Fibroblast of skin of back (primary cell): Measurements from ENCODE around the gene CTSL.
A peak's percentile ranks its signal among the peaks of the same experiment; 100 is the strongest.

Experiments used
- DNase-seq: peaks from one replicate; pipeline ENCODE4 v3.0.0-alpha.2; 2013

Gene CTSL

DNA sequence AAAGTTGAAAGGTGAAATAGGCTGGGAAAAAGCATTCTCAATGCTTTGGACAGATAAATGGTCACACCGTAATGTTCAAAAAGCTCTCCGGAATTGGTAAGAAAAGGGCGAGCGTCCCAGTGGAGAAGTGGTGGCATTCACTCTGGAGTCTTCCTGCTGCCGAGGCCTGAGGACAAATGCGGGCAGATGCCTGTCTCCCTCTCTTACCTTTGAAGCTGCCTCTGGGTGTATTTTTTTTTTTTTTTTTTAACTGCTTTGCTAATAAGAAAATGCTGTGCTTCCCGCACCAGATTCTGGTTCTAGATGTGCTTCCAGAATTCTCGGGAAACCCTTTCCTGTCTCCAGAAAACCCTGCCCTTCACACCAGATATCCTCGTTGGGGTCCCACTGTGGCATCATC lies 24.4 kb upstream of the CTSL start:
- no peak for DNase-seq

DNA sequence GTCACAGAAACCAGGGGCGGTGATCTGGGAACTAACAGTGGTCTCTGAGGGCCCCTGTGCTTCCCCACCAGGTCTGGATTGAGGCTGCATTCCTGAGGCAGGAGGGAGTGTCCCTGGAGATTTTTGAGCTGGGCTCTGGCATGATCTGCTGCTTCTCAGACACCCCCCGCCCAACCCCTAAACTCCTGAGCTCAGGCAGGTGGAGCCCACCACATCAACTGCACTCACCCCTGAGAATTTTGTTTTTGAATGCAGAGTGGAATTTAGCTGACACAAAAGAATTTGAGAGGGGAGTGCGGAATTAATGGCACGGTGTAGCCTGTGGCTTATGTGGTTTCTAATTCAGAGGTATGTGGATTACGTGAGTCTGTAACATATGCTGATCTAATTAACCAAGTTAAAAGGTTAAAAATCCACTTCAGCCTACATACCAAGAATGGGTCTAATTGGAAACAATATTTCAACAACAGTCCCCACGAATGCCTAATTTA lies 23.9 kb upstream of the CTSL start:
- DNase-seq = peak; percentile 18

DNA sequence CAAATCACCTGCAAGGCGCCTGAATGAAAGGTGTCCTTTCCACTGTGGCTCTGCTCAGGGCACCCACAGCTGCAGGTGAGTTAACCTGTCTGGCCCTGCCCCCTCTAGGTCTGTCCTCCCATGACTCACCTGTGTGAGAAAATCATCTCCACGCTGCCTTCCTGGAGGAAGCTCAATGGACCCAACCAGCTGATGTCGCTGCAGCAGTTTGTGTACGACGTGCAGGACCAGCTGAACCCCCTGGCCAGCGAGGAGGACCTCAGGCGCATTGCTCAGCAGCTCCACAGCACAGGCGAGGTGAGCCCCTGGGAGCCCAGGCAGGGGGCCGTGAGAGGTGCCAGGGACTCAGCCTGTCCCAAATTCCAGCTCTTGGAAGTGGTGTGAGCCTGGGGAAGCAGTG lies 23.0 kb upstream of the CTSL start:
- no peak for DNase-seq

DNA sequence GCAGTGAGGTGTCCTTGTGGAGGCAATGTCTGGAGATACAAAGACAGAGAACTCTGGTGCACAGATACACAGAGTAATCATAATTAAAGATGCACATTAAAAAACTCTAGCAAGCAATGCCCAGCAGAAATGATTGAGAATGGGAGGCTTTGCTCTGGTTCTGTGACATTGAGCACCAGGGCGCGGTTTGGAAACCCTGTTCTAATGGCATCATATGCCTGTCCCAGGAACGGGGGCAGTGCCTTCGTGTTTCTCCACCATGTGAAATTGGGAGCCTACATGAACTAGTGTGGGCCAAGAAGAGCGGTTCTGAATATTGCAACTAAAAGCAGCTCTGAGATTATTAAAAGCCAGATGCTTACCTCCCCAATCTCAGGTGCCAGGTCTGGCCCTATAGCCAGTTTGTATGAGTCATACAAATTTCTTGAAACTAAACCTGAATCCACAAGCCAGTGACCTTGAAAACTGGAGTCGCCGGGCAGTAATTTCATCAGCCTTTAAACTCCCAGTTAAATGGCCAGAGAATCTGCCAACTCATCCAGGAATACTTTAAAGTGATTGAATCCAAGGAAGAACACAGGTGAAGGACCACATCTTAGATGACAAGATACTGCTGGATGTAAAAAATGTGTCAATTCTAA lies 22.2 kb upstream of the CTSL start:
- no peak for DNase-seq

DNA sequence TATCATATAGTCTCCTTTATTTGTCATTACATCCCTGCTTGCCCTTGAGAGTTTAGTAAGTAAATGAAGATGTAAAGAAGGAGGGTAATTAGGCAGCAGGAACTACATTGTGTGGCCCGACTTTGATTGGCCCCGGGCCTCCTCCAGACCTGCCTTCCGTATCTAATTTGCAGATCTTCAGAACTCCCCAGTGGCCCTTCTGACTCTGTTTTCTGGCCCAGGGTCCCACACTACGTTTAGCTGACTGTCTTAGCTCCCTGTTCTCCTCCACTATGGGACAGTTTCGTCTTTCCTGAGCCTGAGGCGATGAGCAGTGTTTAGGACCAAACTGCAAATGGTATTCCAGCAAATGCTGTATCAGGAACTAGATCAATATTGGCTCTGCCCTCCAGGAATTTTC lies 21.6 kb upstream of the CTSL start:
- DNase-seq = no peak

DNA sequence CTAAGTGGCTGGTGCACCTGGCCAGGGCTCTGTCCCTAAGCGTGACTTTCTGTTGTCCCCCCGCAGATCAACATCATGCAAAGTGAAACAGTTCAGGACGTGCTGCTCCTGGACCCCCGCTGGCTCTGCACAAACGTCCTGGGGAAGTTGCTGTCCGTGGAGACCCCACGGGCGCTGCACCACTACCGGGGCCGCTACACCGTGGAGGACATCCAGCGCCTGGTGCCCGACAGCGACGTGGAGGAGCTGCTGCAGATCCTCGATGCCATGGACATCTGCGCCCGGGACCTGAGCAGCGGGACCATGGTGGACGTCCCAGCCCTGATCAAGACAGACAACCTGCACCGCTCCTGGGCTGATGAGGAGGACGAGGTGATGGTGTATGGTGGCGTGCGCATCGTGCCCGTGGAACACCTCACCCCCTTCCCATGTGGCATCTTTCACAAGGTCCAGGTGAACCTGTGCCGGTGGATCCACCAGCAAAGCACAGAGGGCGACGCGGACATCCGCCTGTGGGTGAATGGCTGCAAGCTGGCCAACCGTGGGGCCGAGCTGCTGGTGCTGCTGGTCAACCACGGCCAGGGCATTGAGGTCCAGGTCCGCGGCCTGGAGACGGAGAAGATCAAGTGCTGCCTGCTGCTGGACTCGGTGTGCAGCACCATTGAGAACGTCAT lies 19.7 kb upstream of the CTSL start:
- no peak for DNase-seq

DNA sequence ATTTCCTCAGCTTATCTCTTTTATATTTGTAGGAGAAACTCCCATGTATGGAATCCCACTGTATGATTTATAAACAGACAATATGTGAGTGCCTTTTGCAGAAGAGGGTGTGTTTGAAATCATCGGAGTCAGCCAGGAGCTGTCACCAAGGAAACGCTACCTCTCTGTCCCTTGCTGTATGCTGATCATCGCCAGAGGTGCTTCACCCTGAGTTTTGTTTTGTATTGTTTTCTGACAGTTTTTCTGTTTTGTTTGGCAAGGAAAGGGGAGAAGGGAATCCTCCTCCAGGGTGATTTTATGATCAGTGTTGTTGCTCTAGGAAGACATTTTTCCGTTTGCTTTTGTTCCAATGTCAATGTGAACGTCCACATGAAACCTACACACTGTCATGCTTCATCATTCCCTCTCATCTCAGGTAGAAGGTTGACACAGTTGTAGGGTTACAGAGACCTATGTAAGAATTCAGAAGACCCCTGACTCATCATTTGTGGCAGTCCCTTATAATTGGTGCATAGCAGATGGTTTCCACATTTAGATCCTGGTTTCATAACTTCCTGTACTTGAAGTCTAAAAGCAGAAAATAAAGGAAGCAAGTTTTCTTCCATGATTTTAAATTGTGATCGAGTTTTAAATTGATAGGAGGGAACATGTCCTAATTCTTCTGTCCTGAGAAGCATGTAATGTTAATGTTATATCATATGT lies 18.0 kb upstream of the CTSL start:
- no peak for DNase-seq

DNA sequence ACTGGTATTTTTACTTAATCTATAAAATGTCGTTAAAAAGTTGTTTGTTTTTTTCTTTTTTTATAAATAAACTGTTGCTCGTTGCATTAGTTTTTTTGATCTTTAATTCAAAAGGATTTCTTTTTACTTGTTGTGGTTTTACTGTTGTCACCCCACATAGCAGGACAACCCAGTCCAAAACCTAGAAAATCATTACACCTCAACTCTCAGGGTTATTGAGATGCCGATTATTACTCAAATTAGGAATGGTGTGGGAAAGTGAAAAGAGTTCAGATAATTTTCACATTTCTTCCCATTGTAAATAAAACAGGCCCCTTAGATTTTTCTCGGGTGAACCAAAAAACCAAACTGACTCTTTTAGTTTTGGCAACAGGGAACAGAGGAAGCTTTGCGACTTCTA lies 17.4 kb upstream of the CTSL start:
- no peak for DNase-seq

DNA sequence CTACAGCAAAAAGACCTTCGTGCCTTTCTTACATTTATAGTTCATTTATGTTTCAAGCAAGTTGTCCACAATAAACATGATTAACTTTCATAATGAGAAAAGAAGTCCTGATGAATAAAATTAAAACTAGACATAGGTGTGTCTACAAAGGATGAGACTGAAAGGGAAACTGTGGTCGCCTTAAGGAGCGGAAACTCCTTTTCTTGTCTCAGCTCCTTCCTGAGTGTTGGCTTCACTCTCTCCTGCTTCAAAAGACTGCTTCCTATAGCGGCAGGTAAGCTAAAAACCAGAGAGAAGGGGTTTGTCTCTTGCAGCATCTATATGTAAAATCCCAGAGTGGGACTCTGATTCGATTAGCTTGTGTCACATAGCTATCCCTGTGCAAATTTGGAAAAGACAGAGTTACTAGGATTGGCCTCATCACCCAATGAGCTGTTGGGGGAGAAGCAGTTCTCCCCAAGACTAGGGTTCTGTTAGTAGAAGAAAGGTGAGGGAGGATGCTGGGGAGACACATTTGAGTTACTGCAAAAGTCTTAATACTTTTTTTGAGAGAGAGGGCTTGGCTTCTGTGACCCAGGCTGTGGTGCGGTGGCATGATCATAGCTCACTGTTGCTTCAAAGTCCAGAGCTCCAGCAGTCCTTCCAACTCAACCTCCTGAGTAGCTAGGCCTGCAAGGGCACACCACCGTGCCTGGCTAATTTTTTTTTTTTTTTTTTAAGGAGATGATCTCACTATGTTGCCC lies 16.8 kb upstream of the CTSL start:
- DNase-seq = no peak

DNA sequence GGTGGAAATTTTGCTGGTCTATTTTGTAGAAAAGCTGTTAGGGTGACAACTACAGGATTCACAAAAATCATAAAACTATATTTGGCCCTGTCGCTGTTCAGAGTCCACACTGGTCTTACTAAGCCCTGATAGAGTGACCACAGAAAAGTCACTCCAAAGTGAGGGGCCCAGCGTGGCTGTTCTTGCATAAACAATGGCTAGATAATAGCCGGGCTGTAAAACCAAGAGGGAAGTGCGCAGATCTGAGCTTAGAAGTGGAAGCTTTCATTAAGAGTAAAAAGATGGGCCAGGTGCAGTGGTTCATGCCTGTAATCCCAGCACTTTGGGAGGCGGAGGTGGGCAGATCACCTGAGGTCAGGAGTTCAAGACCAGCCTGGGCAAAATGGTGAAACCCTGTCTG lies 15.5 kb upstream of the CTSL start:
- no peak for DNase-seq

DNA sequence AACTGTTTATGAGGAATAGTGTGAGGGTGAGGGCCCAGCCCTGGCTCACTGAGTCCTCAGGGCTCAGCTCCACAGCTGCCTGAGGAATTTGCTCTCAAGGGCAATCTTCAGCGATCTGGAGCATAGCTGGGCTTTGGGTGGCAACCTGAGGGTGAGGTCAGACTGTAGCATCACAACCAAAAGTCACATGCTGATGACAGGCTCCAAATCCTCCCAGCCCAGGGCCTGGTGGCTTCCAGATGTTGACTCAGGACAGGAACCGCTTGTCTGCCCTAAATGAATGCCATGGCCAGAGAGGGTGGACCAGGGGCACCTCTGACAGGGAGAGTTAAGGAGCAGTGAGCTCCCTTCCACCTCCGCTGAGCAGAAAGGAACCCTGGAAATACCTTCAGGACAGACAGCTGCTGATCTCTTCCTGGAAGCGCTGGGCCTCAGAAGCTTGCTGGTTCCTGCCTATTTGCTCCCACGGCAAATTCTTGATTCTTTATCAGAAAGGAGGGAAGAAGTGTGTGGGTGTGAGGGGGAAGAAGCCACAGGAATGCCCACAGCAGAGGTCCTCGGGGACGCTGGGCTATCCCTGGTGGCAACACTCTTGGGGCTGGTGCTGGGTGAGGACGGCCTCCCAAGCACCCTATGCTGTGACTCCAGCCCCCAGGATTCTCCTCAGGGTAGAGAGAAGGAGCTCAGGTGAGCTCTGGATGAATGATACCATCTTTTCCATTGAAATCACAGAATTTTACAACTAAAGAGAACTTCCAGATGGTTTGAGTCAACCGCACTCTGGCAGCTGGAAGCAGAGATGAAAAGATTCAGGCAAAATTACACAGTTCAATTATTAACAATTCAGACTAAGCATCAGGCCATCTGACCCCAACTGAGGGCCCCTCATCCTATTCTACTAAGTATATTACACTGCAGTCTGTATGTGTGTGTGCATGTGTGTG lies 13.8 kb upstream of the CTSL start:
- DNase-seq = peak; percentile 84

DNA sequence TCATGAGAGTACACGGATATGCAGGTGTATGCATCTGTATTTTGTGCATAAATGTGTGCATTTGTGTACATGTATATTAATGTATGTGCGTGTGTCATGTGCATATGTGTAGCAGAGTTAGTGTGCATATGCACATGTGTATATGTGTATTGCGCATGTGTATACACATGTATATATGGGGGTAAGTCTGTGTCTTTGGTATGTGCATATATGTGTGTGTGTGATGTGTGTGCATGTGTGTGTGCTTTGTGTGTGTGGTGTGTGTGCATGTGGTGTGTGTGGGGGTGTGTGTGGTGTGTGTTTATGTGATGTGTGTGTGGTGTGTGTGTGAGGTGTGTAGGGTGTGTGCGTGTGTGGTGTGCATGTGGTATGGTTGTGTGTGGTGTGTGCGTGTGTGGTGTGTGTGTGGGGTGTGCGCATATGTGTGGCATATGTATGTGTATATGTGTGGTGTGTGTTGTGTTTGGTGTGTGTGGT lies 13.1 kb upstream of the CTSL start:
- no peak for DNase-seq

DNA sequence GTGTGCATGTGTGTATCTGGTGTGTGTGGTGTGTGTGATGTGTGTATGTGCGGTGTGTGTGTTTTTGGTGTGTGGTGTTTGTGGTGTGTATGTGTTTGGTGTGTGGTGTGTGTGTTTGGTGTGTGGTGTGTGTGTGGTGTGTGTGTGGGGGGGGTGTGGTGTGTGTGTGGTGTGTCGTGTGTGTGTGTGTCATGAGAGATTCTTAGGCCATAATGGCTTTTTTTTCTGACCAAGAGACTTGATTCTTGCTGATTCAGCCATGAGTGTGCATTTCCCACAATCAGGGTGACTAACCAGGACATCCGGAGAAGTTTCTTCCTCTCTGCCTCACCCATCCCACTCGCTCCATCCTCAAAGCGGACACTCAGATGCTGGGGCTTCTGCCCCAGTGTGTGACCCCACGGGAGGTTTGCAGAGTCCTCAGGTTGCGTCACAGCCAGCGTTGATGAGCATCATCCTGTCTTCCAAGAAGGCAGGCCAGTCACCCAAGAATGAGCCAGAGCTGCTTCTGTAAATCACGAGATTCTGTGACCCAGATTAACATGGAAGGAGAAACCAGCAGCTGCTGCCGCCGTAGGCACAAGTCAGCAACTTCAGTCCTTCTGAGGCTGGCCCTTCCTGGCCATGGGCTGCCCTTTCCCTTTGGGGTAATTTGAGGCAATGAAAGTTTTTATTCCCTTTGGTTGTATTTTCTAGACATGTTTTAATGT lies 12.5 kb upstream of the CTSL start:
- DNase-seq = peak; percentile 97

DNA sequence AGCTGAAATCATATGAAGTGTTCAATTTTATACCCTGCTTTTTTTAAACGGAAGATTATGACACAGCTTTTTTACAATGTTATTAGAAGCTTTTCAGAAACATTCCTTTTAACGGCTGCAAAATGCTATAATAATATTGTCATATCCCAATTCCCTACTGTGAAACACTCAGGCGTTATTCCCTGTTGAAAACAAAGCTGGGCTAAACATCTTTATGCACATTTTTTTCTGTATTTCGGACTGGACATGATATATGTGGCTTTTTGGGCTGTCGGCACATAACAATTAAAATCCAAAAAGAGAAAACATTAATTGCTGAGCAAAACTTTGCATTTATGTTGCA lies 12.0 kb upstream of the CTSL start:
- peak; percentile 83 for DNase-seq

DNA sequence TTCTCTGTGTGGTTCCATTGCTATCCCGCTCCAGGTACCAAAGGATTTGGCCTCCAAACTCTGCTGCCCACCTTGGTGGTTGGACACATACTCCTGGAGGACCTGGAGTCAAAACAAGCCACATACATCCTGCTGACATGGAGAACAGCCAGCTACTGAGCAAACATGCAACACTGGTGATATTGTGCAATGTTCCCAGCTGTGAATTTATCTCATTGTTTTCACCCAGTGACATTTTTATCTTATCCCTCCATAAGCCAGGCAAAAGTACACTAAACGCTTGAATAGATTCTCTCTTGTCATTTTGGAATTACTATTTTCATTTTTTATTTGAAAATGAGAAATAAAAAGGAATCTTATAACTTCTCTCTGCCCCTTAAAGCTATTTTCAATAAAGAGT lies 11.1 kb upstream of the CTSL start:
- peak; percentile 67 for DNase-seq

DNA sequence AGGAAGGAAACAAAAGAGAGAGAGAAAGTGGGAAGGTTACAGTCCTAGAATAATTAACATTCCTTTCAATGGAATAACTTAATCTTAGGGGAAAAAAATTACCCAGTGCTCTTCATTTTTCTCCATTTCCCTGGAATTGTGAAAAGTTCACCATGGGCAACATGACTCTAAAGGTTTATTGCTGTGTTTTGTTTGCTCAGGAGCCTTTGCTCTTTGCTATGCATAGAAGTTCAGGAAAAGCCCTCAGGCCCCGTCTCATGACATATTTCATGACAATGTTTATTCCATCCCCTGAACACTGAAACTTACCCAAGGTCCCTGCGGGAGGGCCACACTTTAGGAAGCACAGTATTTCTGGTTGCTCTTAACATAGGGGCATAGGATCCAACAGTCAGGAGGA lies 9.8 kb upstream of the CTSL start:
- peak; percentile 13 for DNase-seq

DNA sequence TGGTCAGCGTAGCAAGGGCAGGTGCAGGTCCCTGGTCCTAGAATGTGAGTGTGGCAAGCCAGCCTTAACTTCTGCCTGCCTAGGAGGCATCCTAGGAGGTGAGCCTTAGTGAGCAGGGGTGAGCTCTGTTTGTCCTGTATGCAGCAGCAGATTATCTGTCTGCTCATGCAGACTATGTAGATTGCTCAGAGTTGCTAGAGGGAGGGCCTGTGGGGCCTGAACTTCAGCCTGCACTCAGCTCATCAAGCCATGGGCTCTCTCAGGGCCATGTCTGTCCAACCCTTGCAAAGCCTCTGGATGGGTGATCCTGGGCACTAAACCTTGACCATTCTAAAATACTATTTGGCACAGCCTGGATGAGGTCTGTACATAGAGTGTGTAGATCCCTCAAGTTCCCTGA lies 8.5 kb upstream of the CTSL start:
- no peak for DNase-seq

DNA sequence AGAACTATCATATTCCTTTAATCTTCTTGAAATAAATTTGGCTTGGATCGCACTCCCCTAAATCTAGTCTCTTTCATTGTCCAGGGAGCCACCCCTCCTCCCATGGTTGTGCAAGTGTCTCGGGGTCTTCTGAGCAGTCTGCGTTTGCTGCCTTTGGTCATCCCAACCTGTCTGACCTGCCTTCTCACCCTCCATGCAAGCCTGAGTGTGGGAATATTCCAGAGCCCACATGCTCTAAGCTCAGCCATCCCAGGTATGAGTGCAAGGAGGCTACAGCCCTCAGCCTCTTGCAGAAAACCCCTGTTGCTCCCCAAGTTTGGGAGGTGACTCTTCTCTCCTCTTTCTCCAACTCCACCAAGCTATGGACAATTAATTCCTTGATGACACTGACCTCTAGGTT lies 7.7 kb upstream of the CTSL start:
- DNase-seq = no peak

DNA sequence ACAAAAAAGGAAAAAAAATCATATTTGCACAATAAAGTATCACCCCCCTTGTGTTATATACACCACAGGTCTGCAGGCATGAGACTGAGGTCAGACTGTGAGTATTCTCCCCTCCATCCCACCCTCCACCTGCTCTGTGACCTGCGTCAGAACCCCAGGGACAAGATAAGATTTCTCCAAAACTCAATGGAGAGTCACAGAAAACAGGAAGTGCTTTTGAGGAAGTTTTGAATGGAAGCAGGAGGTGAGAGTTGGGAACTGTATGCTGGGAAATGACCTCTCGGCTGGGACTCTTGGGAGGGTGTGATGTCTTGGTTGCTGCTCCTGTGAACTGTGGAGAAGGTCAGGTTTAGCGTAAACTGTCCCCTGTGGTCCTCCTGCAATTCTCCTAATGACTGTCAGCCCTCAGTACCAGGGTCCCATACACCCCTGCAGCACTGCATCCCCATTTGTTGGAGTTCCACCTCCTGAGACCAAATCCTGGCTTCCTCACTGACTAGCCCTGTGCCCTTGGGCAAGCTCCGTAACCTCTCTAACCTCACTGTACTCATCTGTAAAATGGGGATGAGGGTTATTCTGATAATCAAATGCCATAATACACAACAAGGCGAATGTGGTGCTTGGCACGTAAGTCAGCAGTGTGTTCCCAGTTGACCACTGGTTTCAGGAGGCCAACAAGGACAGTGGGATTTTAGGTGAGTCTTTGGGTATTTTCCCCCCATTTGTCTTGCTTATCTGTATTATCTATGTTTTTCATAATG lies 6.9 kb upstream of the CTSL start:
- no peak for DNase-seq

DNA sequence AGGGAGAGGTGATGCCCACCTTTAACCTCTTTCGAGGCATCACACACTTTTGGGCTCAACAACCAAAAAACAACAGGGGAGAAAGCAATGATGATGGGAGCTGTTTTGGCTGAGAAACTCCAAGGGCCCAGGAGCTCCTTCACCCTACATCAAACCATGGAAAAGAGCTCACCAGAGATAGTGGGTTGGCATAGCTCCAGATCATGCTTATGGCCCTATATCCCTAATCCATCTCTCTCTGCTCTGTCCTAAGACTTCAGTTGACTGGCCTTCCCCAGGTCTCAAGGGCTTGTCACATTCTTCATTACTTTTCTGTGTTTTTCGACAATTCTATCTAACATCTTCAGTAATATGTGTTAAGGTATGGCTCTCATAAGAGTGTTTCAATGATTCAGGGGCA lies 5.7 kb upstream of the CTSL start:
- DNase-seq = no peak
